Left lung (tissue), 10 donors: ENCODE data around the gene SNRK. TPM values are rescaled to one million over a fixed set of nuclear protein-coding genes. Genes with fewer than 3 reads are reported as not detected.

Source experiments
- ATAC-seq: fragments of 200-7000 bp; cut with Tn5 transposase; one replicate; pipeline ENCODE4 v1.9.1; 2020; ENCODE audit warnings: moderate library complexity
- DNase-seq, 4 donors: peaks; one replicate each; pipeline ENCODE4 v3.0.0-alpha.2; 2013 to 2020
- H3K27ac ChIP-seq, 2 donors: fragments of 200-600 bp; sonication (generic) in 1 of 2; one replicate each; pipeline versions ENCODE4 v1.5.0 to v1.8.0; 2020 to 2021
- H3K27me3 ChIP-seq, 2 donors: fragments of 200-600 bp; sonication (generic) in 1 of 2; one replicate each; pipeline versions ENCODE4 v1.5.0 to v1.8.0; 2020 to 2021
- H3K36me3 ChIP-seq, 2 donors: fragments of 200-600 bp; sonication (generic) in 1 of 2; one replicate each; pipeline versions ENCODE4 v1.5.0 to v1.8.0; 2020 to 2021
- H3K4me1 ChIP-seq, 2 donors: fragments of 200-600 bp; one replicate each; pipeline ENCODE4 v1.8.0; 2021
- H3K4me3 ChIP-seq, 2 donors: fragments of 200-600 bp; sonication (generic) in 1 of 2; one replicate each; pipeline versions ENCODE4 v1.5.0 to v1.8.0; 2020 to 2021; ENCODE audit warnings: mild to moderate bottlenecking in 1 of 2
- H3K9me3 ChIP-seq, 2 donors: fragments of 200-600 bp; sonication (generic) in 1 of 2; one replicate each; pipeline versions ENCODE4 v1.5.0 to v1.8.0; 2020 to 2021
- intact Hi-C, 2 donors: fragments of 100-400 bp; cut with DNase I; formaldehyde crosslinking; loops; one replicate each; pipeline versions ENCODE4 v1.11.2 to v1.14.2; 2022
- polyA plus RNA-seq, 6 donors: library from polyadenylated mRNA; unstranded; fragments of 120-200 nt; gene quantifications; one replicate each; pipeline ENCODE4 v1.2.1, GENCODE V29; 2013; ENCODE audit not compliant: insufficient read length in 6 of 6
- total RNA-seq, 2 donors: library from RNA; stranded (reverse); fragmentation: NEBNext Ultra II Directional; extraction: Animal tissue kit (Norgen Biotek cat#: 25700); gene quantifications; one replicate each; pipeline ENCODE4 v1.2.1, GENCODE V29; 2021
- TF ChIP-seq, protein P1 (sequence below), 2 donors: fragments of 200-600 bp; sonication (generic) in 1 of 2; IDR thresholded peaks; one replicate each; pipeline versions ENCODE4 v1.5.0 to v1.8.0; 2021; ENCODE audit warnings: antibody characterized with exemption in 2 of 2
- donor health status: DM: no; HTN: yes; CAD: no.
- donor health status: DM: no; HTN: no; CAD: no.

Gene SNRK
- total and polyA plus RNA-seq, 8 donors = 29.5 to 72.3 (median 64.7) TPM

DNA sequence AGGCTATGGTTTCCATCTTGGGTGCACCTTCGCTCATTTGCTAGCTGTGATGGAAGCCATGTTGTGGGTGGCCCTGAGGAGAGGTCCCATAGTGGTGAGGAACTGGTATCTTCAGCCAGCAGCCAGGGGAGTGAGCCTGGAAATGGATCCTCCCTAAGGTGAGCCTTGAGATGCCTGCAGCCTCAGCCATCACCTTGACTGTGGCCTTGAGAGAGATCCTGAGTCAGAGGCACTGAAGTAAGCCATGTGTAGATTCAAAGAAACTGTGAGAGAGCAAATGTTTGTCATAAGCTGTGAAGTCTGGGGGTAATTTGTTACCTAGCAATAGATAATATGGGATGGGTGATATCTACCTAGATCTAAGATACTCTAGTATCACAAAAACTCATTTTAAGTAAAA lies 105.3 kb downstream of the SNRK start:
- intact Hi-C loops = no loop called here

GRCh38 chr3:43394041-43394554 lies 107.8 kb downstream of the SNRK start:
- TF ChIP-seq, protein P1, sequence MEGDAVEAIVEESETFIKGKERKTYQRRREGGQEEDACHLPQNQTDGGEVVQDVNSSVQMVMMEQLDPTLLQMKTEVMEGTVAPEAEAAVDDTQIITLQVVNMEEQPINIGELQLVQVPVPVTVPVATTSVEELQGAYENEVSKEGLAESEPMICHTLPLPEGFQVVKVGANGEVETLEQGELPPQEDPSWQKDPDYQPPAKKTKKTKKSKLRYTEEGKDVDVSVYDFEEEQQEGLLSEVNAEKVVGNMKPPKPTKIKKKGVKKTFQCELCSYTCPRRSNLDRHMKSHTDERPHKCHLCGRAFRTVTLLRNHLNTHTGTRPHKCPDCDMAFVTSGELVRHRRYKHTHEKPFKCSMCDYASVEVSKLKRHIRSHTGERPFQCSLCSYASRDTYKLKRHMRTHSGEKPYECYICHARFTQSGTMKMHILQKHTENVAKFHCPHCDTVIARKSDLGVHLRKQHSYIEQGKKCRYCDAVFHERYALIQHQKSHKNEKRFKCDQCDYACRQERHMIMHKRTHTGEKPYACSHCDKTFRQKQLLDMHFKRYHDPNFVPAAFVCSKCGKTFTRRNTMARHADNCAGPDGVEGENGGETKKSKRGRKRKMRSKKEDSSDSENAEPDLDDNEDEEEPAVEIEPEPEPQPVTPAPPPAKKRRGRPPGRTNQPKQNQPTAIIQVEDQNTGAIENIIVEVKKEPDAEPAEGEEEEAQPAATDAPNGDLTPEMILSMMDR (IDR thresholded peaks at IDR 0.05) = no peak
- peak overlapping the region in 1 of 2 donors; percentile 58 for H3K27ac ChIP-seq
- DNase-seq = peak in 2 of 4 donors; percentile 47 to 70

More for the DNA sequence above, 105.3 kb downstream of the SNRK start:
- no peaks in the 10 kb centered on the region for H3K36me3 ChIP-seq
- no peak for ATAC-seq
- TF ChIP-seq, protein P1 (IDR thresholded peaks at IDR 0.05) = no peak
- peaks cover 0 to 39% of the 10 kb centered on the region in 2 donors for H3K4me1 ChIP-seq
- no peak overlapping the region for H3K4me3 ChIP-seq
- H3K27ac ChIP-seq = peak overlapping the region in 1 of 2 donors; percentile 96
- no peaks in the 10 kb centered on the region for H3K9me3 ChIP-seq
- H3K27me3 ChIP-seq = no peaks in the 10 kb centered on the region
- DNase-seq = no peak

DNA sequence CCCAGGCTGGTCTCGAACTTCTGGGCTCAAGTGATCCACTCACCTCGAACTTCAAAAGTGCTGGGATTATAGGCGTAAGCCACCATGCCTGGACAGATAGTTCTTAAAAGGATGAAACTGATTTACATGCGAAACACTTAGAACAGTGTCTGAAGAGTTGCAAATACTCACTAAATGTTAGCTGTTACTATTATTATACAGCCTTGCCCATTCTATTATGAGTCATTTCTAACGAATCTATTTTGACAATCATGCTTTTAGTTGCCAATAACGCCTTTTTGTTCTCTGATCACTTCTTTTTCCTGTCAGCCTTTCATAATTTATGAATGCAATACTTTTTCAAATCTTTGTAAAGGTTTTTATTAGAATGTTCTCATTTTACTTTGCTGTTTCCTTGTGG lies 112.7 kb downstream of the SNRK start:
- H3K36me3 ChIP-seq = no peaks in the 10 kb centered on the region
- peaks cover 0 to 6% of the 10 kb centered on the region in 2 donors for H3K4me1 ChIP-seq
- no peaks in the 10 kb centered on the region for H3K27me3 ChIP-seq
- ATAC-seq (no peak), DNase-seq (no peak)
- no peak overlapping the region for H3K4me3 ChIP-seq
- TF ChIP-seq, protein P1 (IDR thresholded peaks at IDR 0.05) = no peak
- no peak overlapping the region for H3K27ac ChIP-seq
- H3K9me3 ChIP-seq = no peaks in the 10 kb centered on the region
- intact Hi-C loops = no loop called here

More at GRCh38 chr3:43394041-43394554, 107.8 kb downstream of the SNRK start:
- Histone ChIP-seq H3K27me3 (no peaks in the 10 kb centered on the region), H3K36me3 (no peaks in the 10 kb centered on the region), H3K4me3 (no peak overlapping the region), H3K4me1 (peaks cover 0 to 28% of the 10 kb centered on the region in 2 donors), H3K9me3 (no peaks in the 10 kb centered on the region)
- intact Hi-C loops = no loop called here
- peak; percentile 62 for ATAC-seq

DNA sequence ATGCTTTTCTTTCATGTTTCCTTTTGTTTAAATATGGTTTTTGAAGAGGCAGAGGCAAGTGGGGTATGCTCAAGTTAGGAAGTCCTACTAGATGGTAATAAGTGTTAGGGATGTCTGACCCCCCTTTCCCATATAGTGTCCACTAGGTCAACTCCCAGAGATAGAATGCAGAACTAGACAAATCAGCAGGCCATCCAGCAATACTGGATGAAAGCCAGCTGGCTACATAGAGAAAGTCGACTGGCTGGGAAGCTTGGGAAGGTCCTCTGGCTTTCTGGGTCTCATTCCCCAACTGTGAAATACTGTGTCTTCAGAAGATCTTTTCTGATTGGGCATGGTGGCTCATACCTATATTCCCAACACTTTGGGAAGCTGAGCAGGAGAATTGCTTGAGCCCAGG lies 113.8 kb downstream of the SNRK start:
- DNase-seq (peak in 1 of 4 donors; percentile 43), ATAC-seq (no peak)
- no peaks in the 10 kb centered on the region for H3K4me1 ChIP-seq
- no peaks in the 10 kb centered on the region for H3K36me3 ChIP-seq
- no peak overlapping the region for H3K27ac ChIP-seq
- intact Hi-C loops = no loop called here
- no peak overlapping the region for H3K4me3 ChIP-seq
- H3K9me3 ChIP-seq = no peaks in the 10 kb centered on the region
- TF ChIP-seq, protein P1 (IDR thresholded peaks at IDR 0.05) = no peak
- no peaks in the 10 kb centered on the region for H3K27me3 ChIP-seq

Other genes starting within 250 kb of the SNRK start
- gene POMGNT2, start 180.5 kb upstream of the SNRK start, total RNA-seq = 10 to 100 TPM; 15.3 to 15.5 TPM
- 10 to 100 TPM; 14.6 to 18.6 (median 16.3) TPM for gene POMGNT2, start 180.5 kb upstream of the SNRK start, polyA plus RNA-seq